HG02763 (cell line): ENCODE results near the gene REEP3.

ENCODE experiments used
- ATAC-seq: cut with Tn5 transposase; IDR thresholded peaks from one replicate; pipeline ENCODE4 v1.9.1; 2021; ENCODE audit warnings: mild to moderate bottlenecking, moderate library complexity; ENCODE audit not compliant: unreplicated experiment

The REEP3 gene

GRCh38 chr10:63584725-63585035 lies 63.5 kb downstream of the REEP3 start:
- ATAC-seq, result no peak

GRCh38 chr10:63585041-63585440 lies 63.8 kb downstream of the REEP3 start:
- no peak for ATAC-seq

DNA sequence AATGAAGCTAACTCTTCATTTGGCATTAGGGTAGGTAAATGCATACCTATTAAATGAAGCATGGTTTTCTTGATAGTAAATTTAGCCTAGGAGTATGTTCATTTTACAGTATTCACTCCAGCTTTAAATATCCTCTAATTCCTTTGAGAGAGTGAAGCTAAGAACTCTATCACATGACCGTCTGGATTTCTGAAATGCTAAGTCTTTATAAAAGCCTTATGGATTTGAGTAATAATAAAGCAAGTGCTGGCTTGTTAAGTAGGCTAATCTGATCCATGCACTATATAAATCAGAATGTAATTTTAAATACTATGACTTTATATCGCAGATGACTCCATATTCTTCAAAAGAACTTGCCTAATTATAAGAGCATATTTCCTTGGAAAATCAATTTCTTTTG lies 64.8 kb downstream of the REEP3 start:
- no peak for ATAC-seq

DNA sequence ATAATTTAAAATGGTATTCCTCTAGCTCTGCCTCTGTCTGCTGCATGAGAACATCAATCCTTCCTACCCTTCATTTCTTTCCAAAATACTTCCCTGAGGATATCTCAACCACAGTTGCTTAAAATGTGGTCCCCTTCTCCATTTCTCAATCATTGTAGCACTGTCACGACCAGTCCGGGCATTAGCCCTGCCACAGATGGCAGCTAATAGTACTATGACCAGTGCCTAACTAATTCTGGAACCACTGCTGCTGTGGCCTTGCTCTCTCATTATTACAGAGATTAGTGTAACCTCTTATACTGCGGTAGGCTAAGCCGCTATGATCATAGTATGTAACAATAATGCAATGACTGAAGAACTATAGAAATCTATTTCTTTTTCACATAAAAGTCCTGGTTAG lies 66.0 kb downstream of the REEP3 start:
- ATAC-seq, result no peak

DNA sequence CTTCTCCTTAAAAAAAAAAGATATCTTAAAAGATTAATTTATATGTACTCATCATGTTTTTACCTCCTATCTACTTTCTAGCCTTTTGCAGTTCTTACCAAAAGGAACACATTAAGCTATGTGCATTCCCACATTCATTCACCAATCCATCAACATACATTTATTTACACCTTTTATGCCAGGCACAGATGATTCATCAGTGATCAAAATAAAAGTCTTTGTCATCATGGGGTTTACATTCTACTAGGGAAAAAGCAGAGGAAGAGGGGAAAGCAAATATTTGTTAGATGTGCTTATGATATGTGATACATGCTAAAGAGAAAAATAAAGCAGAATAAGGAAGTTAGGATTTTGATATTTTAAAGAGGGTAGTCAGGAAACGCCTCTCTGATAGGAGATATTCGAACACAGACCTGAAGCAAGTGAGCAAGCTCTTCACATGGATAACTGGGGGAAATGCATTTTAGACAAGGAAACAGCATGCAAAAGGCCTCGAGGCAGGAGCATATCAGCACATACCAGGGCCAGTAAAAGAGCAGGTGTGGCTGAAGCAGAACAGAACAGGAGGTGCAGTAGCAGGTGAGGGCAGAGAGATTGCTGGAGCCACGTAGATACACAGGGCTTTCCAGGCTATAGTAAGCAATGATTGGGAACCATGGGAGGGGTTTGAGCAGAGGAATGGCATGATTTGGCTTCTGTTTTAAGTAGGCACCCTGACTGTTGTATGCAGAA lies 67.4 kb downstream of the REEP3 start:
- ATAC-seq, result no peak

DNA sequence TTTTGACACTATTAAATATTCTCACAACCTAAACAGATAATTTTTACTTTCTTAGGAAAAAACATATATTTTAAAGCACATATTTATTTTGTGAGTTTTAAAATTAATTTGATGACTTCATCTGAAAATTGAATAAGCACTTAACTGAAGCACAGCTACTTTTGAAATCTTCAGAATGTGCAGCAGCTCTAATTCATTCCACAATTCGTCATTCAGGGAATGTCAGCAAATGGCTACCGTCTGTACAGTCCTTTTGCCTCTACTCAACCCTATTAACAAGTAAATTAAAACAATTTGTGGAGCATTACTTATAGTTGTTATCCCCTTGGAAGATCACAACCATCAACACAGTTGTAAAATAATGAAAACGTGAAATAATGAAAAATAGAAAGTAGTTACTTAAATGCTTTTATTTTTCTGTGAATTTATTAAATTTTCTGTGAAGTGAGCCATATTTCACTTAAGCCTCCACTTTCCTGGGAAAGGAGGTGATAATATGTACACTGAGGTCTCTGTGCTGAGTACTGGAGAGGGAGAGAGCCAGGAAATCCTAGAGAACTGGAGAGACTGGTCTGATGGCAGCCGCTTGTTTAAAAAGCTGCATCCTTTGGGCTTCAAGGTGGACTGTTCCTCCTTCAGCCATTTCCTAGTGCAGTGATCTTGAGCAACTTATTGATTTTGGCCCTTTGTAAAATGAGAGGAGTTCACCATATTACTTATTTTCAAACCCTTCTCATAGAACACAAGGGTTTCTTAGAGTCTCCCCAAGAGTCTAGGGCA lies 70.6 kb downstream of the REEP3 start:
- ATAC-seq, result no peak

DNA sequence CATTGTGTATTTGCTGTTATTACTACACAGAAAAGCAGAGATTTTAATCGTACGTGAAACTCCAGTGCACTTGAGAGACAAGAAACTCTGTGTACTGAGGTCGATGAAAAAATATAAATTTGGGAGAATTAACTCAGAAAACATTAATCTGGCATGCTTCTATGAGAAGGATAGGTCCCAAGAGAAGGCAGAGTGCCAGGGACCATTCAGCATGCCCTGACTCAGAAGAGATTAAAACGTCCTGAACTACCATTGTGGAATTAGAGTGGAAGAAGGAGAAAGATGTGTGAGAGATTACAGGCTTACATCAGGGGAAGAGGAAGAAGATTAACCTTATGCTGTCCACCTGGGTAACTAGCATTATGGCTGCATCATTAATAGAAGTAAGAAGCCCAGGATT lies 72.4 kb downstream of the REEP3 start:
- no peak for ATAC-seq

- no peak for ATAC-seq
These were observed 73.9 kb downstream of the REEP3 start for GRCh38 chr10:63595072-63595471.

GRCh38 chr10:63596924-63597323 lies 75.7 kb downstream of the REEP3 start:
- no peak for ATAC-seq

- no peak for ATAC-seq
These were observed 79.3 kb downstream of the REEP3 start for GRCh38 chr10:63600540-63600939.

DNA sequence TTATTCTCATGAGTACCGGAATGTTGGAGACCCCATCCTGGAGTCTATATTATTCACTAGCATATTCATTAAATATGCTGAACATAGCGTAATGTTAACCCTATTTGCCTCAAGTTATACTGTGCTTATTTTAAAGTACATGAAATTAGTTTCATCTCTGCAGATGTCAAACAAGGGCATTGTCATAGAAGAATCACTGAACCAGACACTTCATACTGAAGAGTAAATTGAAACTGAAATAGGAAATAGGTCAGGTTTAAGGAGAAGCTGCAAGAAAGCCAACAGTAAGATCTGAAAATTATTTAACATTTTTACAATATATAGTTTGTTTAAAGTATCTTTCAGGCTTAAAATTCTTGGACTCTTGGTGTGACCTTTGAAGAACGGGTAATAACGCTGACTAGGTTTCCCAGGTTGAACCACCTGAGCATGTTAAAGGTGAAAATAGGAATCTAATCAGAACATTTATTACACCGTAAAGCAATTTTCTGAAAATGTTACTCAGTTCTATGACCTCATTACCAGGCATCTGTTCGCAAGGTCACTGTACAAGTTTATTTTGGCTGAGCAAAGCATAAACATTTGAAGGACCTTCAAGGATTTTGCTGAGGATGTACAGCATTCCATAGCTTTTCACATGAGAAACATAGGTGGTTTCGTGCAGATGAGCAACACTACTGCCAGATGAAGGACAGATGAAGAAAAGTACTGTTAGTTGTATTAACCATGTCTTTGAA lies 82.7 kb downstream of the REEP3 start:
- peak; percentile 58 for ATAC-seq

- no peak for ATAC-seq
These were observed 84.2 kb downstream of the REEP3 start for GRCh38 chr10:63605197-63605967.

DNA sequence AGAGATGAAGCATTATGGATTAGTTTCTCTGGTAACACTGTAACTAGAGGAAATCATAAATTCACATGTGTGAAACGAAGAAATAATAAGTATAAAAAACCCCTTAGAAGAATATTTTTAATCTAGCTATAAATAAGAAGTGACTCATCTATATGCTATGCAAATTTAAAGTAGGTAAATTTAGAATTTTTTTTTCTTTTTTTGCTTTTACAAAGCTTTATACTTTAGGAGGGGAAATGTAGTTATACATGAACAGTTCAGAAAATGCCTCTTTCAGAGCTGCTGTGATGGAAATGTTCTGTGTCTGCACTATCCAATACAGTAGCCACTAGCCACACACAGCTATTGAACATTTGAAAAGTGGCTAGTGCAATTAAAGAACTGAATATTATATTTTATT lies 87.3 kb downstream of the REEP3 start:
- no peak for ATAC-seq

GRCh38 chr10:63611078-63611477 lies 89.9 kb downstream of the REEP3 start:
- ATAC-seq, result no peak

DNA sequence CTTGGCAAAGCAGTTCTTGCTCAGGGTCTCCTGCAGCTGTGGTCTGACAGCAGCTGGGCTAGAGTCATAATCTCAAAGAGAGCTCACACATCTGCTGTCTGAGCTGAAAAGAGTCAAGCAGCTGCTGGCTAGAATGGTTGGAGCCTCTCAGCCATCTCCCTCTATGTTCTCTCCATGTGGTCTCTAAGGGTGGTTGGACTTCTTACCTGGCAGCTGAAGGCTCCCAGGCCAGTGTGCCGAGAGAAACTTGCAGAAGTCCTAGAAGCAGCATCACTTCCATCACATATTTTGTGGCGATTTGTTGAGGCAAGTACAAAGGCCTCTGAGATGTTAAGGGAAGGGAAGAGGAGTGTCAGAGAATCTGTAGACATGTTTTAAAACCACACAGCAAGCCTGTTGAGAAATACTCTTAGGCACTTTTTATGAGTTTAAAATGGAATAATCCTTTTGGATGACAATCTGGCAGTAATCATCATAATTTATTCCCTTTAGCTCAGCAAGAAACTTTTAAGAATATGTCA lies 93.2 kb downstream of the REEP3 start:
- no peak for ATAC-seq

DNA sequence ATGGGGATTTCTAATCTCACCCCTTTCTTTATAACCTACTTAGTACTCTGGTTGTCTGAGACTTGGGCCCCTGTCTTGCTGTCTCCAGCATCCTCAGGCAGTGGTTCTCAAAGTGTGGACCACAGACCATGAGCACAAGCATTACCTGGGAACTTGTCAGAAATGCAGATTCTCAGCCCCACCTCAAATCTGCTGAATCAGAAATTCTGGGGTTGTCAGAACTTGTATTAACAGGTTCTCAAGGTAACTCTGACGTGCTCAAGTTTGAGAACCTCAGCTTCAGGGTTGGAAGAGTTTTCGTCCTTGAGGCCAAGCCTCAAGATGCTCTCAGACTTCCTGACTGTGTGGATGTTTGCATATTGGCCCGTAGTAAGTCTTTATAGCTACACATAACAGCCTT lies 97.4 kb downstream of the REEP3 start:
- ATAC-seq, result no peak

DNA sequence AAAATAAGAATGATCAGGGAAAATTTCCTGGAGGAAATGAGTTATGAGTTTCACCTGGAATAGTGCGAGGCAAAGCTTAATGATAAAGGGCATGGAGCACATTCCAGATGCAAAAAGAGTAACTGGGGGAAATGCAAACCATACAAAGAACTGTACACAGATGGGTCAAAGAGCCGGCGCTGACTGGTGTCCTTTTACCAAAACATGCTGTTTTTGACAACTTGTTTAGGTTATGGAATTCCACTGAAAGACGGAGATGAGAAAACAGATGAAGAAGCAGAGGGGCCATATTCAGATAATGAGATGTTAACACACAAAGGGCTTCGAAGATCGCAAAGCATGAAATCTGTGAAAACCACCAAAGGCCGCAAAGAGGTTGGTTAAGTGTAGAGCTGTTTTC lies 98.2 kb downstream of the REEP3 start:
- ATAC-seq, result no peak

GRCh38 chr10:63622097-63622496 lies 100.9 kb downstream of the REEP3 start:
- ATAC-seq, result no peak

DNA sequence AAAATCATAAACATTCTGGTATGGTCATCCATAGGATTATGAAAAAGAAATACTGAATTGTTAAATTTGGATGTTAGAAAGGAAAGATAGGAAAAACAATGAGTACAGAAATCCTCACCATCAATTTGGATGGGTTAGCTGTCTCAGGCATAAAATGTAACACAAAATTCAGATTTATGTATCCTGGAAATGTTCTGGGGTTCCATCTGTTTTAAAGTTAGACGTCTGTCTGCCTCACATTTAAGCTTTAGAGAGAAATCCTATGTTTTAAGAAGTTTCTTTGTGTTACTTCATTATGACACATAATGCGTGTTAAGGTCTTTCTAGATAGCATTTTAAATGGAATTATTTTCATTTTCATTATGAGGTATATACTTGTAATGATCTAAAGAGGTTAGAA lies 103.5 kb downstream of the REEP3 start:
- no peak for ATAC-seq

GRCh38 chr10:63627396-63627795 lies 106.2 kb downstream of the REEP3 start:
- ATAC-seq, result no peak

DNA sequence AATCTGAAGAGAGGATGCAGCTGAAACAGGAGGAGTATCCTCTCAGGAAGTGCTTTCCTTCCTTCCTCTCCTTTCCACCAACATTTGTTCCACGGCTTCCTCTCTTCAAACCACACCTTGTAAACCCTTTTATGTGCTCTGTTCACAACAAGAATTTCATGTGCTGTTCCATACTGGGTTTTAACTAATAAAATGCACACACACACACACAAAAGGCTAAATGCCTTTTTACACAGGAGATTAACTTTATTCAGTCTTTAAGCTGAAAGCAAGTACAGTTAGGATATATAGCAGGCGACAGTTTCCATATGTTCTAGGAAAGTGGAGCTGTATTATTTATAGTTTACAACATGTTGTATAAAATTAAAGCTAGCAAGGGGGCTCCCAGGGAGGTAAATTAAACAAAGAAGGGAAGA lies 106.7 kb downstream of the REEP3 start:
- no peak for ATAC-seq
